Myocyte (in vitro differentiated cells): ENCODE measurements around the gene CCDC198. TPM values are rescaled to one million over a fixed set of nuclear protein-coding genes. Genes with fewer than 3 reads are reported as not detected.

Experiments
- DNase-seq: peaks from one replicate; pipeline ENCODE4 v3.0.0-alpha.2; 2012; ENCODE audit warnings: low read depth
- polyA plus RNA-seq: library from polyadenylated mRNA; unstranded; fragments of >200 nt; gene quantifications from one replicate; pipeline ENCODE4 v1.2.1, GENCODE V29; 2012; ENCODE audit warnings: missing spikeins
- total RNA-seq: library from RNA; depleted of rRNA; stranded (reverse); fragments of >200 nt; gene quantifications from 2 replicates; pipeline ENCODE4 v1.2.3, GENCODE V29; 2014

Gene CCDC198
- total RNA-seq = not detected in 2 replicates
- polyA plus RNA-seq = not detected

GRCh38 chr14:57493467-57494181, at the start of gene CCDC198:
Gene CCDC198, minus strand, starts transcription at chr14:57493857. Its CDS starts 142 bp downstream, at chr14:57493715.
- DNase-seq = no peak

- DNase-seq = peak; percentile 2
Observed at GRCh38 chr14:57533214-57533613, 39.6 kb upstream of the CCDC198 start.

GRCh38 chr14:57530571-57530970, 36.9 kb upstream of the CCDC198 start:
- no peak for DNase-seq

GRCh38 chr14:57526942-57527341, 33.3 kb upstream of the CCDC198 start:
- DNase-seq = no peak

GRCh38 chr14:57519043-57519442, 25.4 kb upstream of the CCDC198 start:
- no peak for DNase-seq

GRCh38 chr14:57512220-57512619, 18.6 kb upstream of the CCDC198 start:
- DNase-seq = no peak

GRCh38 chr14:57508756-57509155, 15.1 kb upstream of the CCDC198 start:
- no peak for DNase-seq

- no peak for DNase-seq
Observed at GRCh38 chr14:57502586-57503254, 9.1 kb upstream of the CCDC198 start.

GRCh38 chr14:57501039-57501557, 7.4 kb upstream of the CCDC198 start:
- DNase-seq = no peak

GRCh38 chr14:57498659-57499058, 5.0 kb upstream of the CCDC198 start:
- DNase-seq = no peak

GRCh38 chr14:57498035-57498434, 4.4 kb upstream of the CCDC198 start:
- DNase-seq = no peak

- DNase-seq = no peak
Observed at GRCh38 chr14:57495416-57495815, 1.8 kb upstream of the CCDC198 start.

GRCh38 chr14:57492859-57493258, 798 bp downstream of the CCDC198 start:
- DNase-seq = peak; percentile 21

- DNase-seq = no peak
Observed at GRCh38 chr14:57491640-57492039, 2.0 kb downstream of the CCDC198 start.

GRCh38 chr14:57487771-57488170, 5.9 kb downstream of the CCDC198 start:
- no peak for DNase-seq

- peak; percentile 59 for DNase-seq
Observed at GRCh38 chr14:57486767-57487379, 6.8 kb downstream of the CCDC198 start.

GRCh38 chr14:57485635-57486034, 8.0 kb downstream of the CCDC198 start:
- DNase-seq = no peak

- DNase-seq = no peak
Observed at GRCh38 chr14:57482120-57482519, 11.5 kb downstream of the CCDC198 start.

GRCh38 chr14:57480051-57480450, 13.6 kb downstream of the CCDC198 start:
- no peak for DNase-seq

- DNase-seq = no peak
Observed at GRCh38 chr14:57479197-57479596, 14.5 kb downstream of the CCDC198 start.

GRCh38 chr14:57478050-57478449, 15.6 kb downstream of the CCDC198 start:
- DNase-seq = no peak

GRCh38 chr14:57470909-57471308, 22.7 kb downstream of the CCDC198 start:
- DNase-seq = no peak
